HG03469 (cell line): ENCODE data around the gene CCBE1.
"Not testable (repeated sequence)": the region's sequence is repeated elsewhere in the genome, so short reads cannot be mapped to it uniquely, and the experiment has no call there.

ENCODE experiments used
- ATAC-seq: cut with Tn5 transposase; IDR thresholded peaks from one replicate; pipeline ENCODE4 v1.9.1; 2021; ENCODE audit warnings: mild to moderate bottlenecking, moderate library complexity, moderate number of reproducible peaks; ENCODE audit not compliant: unreplicated experiment

The CCBE1 gene

GRCh38 chr18:59697236-59697932 lies at the start of gene CCBE1:
Gene CCBE1 (minus strand): TSS chr18:59697423.
- ATAC-seq: no peak

- ATAC-seq: no peak
These were observed 47.1 kb upstream of the CCBE1 start for GRCh38 chr18:59744271-59744721.

- ATAC-seq: no peak
These were observed 46.3 kb upstream of the CCBE1 start for GRCh38 chr18:59743566-59743965.

- ATAC-seq: no peak
These were observed 45.3 kb upstream of the CCBE1 start for GRCh38 chr18:59742325-59743111.

- ATAC-seq: no peak
These were observed 42.9 kb upstream of the CCBE1 start for GRCh38 chr18:59740141-59740540.

GRCh38 chr18:59737776-59738300 lies 40.6 kb upstream of the CCBE1 start:
- no peak for ATAC-seq

- ATAC-seq: not testable (repeated sequence)
These were observed 40.1 kb upstream of the CCBE1 start for GRCh38 chr18:59737335-59737734.

- no peak for ATAC-seq
These were observed 38.8 kb upstream of the CCBE1 start for GRCh38 chr18:59736061-59736460.

- ATAC-seq: no peak
These were observed 38.1 kb upstream of the CCBE1 start for GRCh38 chr18:59735269-59735860.

- ATAC-seq: no peak
These were observed 36.2 kb upstream of the CCBE1 start for GRCh38 chr18:59733421-59733820.

GRCh38 chr18:59730896-59731295 lies 33.7 kb upstream of the CCBE1 start:
- ATAC-seq: no peak

GRCh38 chr18:59729781-59730180 lies 32.6 kb upstream of the CCBE1 start:
- ATAC-seq: no peak

GRCh38 chr18:59728816-59729215 lies 31.6 kb upstream of the CCBE1 start:
- no peak for ATAC-seq

- ATAC-seq: no peak
These were observed 27.9 kb upstream of the CCBE1 start for GRCh38 chr18:59725142-59725541.

- no peak for ATAC-seq
These were observed 26.9 kb upstream of the CCBE1 start for GRCh38 chr18:59724103-59724502.

GRCh38 chr18:59721931-59722330 lies 24.7 kb upstream of the CCBE1 start:
- ATAC-seq: no peak

GRCh38 chr18:59721211-59721610 lies 24.0 kb upstream of the CCBE1 start:
- ATAC-seq: no peak

GRCh38 chr18:59719544-59720181 lies 22.4 kb upstream of the CCBE1 start:
- ATAC-seq: no peak

GRCh38 chr18:59718464-59719157 lies 21.4 kb upstream of the CCBE1 start:
- no peak for ATAC-seq

GRCh38 chr18:59718108-59718463 lies 20.9 kb upstream of the CCBE1 start:
- no peak for ATAC-seq

- no peak for ATAC-seq
These were observed 20.1 kb upstream of the CCBE1 start for GRCh38 chr18:59717291-59717690.
